BE2C (cell line): ENCODE data around the gene NACC1.
"Not testable (repeated sequence)": the region's sequence is repeated elsewhere in the genome, so short reads cannot be mapped to it uniquely, and the experiment has no call there.

ENCODE experiments used
- DNase-seq: peaks from one replicate; pipeline ENCODE4 v3.0.0-alpha.2; 2020
- H3K27me3 ChIP-seq: fragments of 250-450 bp; sonication (Bioruptor Pico); 2 replicates; pipeline ENCODE4 v1.5.1; 2020; ENCODE audit warnings: mild to moderate bottlenecking
- H3K36me3 ChIP-seq: fragments of 250-450 bp; sonication (Bioruptor Pico); 2 replicates; pipeline ENCODE4 v1.5.1; 2020; ENCODE audit warnings: mild to moderate bottlenecking
- H3K4me1 ChIP-seq: fragments of 250-450 bp; sonication (Bioruptor Pico); 2 replicates; pipeline ENCODE4 v1.5.1; 2020
- H3K4me3 ChIP-seq: 2 replicates; pipeline ENCODE4 v1.5.1; 2011; ENCODE audit warnings: low read depth, low read length
- H3K9me3 ChIP-seq: fragments of 250-450 bp; sonication (Bioruptor Pico); 2 replicates; pipeline ENCODE4 v1.5.1; 2020
- TF ChIP-seq, protein P1 (sequence below): IDR thresholded peaks from 2 replicates; pipeline ENCODE4 v1.5.1; 2012; ENCODE audit warnings: mild to moderate bottlenecking, low read depth, low read length

NACC1 gene

GRCh38 chr19:13169769-13170168, 51.7 kb downstream of the NACC1 start:
- Histone ChIP-seq H3K4me3 (no peak overlapping the region), H3K4me1 (peaks cover 25% of the 10 kb centered on the region)
- DNase-seq = no peak

GRCh38 chr19:13171146-13171545, 53.1 kb downstream of the NACC1 start:
- Histone ChIP-seq H3K27me3 (no peaks in the 10 kb centered on the region), H3K4me1 (peaks cover 20% of the 10 kb centered on the region), H3K4me3 (no peak overlapping the region), H3K36me3 (no peaks in the 10 kb centered on the region), H3K9me3 (no peaks in the 10 kb centered on the region)
- TF ChIP-seq, protein P1, sequence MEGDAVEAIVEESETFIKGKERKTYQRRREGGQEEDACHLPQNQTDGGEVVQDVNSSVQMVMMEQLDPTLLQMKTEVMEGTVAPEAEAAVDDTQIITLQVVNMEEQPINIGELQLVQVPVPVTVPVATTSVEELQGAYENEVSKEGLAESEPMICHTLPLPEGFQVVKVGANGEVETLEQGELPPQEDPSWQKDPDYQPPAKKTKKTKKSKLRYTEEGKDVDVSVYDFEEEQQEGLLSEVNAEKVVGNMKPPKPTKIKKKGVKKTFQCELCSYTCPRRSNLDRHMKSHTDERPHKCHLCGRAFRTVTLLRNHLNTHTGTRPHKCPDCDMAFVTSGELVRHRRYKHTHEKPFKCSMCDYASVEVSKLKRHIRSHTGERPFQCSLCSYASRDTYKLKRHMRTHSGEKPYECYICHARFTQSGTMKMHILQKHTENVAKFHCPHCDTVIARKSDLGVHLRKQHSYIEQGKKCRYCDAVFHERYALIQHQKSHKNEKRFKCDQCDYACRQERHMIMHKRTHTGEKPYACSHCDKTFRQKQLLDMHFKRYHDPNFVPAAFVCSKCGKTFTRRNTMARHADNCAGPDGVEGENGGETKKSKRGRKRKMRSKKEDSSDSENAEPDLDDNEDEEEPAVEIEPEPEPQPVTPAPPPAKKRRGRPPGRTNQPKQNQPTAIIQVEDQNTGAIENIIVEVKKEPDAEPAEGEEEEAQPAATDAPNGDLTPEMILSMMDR = no peak
- DNase-seq = no peak

More at GRCh38 chr19:13169769-13170168, 51.7 kb downstream of the NACC1 start:
- H3K36me3 ChIP-seq = no peaks in the 10 kb centered on the region
- no peaks in the 10 kb centered on the region for H3K27me3 ChIP-seq
- H3K9me3 ChIP-seq = no peaks in the 10 kb centered on the region
- TF ChIP-seq, protein P1 = no peak

GRCh38 chr19:13172346-13173138, 54.5 kb downstream of the NACC1 start:
- Histone ChIP-seq H3K4me3 (peak overlapping the region; percentile 19; the same call in 1 of the 2 replicates), H3K9me3 (no peaks in the 10 kb centered on the region), H3K4me1 (peaks cover 20% of the 10 kb centered on the region), H3K36me3 (no peaks in the 10 kb centered on the region), H3K27me3 (no peaks in the 10 kb centered on the region)
- peak; percentile 95 for DNase-seq
- TF ChIP-seq, protein P1 = no peak

DNA sequence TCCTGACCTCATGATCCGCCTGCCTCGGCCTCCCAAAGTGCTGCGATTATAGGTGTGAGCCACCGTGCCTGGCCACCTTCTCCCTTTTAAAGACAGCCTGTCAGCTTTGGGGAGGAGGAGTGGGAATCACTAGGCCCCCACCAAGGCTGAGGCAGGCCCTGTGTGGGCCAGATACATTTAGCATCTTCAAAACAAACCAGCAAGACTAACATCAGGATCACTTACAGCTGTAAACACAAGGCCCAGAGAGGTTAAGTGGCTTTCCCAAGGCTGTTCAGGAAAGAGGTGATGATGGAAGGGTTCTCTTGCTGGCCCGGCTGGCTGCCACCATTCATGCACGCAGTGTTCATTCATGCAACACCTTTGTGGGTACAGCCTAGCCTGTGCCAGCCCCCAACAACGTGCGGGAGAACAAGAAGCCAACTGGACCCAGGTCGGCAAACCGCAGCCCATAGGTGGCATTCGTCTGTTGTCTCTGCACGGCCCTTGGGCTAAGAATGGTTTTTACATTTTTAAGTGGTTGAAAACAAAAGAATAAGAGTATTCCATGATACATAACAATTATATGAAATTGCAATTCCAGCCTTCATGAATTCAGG, 55.2 kb downstream of the NACC1 start:
- H3K4me1 ChIP-seq = peaks cover 17% of the 10 kb centered on the region
- TF ChIP-seq, protein P1 = no peak
- H3K27me3 ChIP-seq = no peaks in the 10 kb centered on the region
- no peak for DNase-seq
- no peaks in the 10 kb centered on the region for H3K9me3 ChIP-seq
- no peak overlapping the region for H3K4me3 ChIP-seq
- H3K36me3 ChIP-seq = no peaks in the 10 kb centered on the region

GRCh38 chr19:13176345-13176744, 58.3 kb downstream of the NACC1 start:
- Histone ChIP-seq H3K4me3 (no peak overlapping the region), H3K36me3 (no peaks in the 10 kb centered on the region), H3K9me3 (no peaks in the 10 kb centered on the region), H3K4me1 (peaks cover 12% of the 10 kb centered on the region), H3K27me3 (no peaks in the 10 kb centered on the region)
- TF ChIP-seq, protein P1 = no peak
- no peak for DNase-seq

DNA sequence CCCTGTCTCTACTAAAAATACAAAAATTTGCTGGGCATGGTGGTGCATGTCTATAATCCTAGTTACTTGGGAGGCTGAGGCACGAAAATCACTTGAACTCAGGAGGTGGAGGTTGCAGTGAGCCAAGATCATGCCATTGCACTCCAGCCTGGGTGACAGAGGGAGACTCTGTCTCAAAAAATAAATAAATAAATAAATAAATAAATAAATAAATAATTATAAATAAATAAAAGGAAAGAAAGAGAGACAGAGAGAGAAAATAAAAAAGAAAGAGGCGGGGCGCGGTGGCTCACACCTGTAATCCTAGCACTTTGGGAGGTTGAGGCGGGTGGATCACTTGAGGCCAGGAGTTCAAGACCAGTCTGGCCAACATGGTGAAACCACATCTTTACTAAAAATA, 59.5 kb downstream of the NACC1 start:
- H3K4me3 ChIP-seq, H3K27me3 ChIP-seq, DNase-seq, H3K9me3 ChIP-seq, H3K36me3 ChIP-seq: not testable (repeated sequence)
- peaks cover 12% of the 10 kb centered on the region for H3K4me1 ChIP-seq

DNA sequence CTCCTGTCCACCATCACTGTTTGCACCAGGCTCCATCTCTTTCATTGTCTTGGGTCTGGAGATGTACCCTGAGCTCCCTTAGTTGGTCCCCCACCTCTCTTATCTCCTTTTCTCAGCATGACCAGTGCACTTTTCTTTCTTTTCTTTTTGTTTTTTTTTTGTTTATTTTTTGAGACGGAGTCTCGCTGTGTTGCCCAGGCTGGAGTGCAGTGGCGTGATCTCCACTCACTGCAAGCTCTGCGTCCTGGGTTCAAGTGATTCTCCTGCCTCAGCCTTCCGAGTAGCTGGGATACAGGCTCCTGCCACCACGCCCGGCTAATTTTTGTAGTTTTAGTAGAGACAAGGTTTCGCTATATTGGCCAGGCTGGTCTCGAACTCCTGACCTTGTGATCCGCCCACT, 60.2 kb downstream of the NACC1 start:
- not testable (repeated sequence) for H3K27me3 ChIP-seq, H3K4me1 ChIP-seq, H3K4me3 ChIP-seq, DNase-seq, H3K36me3 ChIP-seq, H3K9me3 ChIP-seq
